SKM-1 treated with dmso at 0.1 percent for 144 hours (cell line): ENCODE results near the gene TNFRSF14.
A peak's percentile ranks its signal among the peaks of the same experiment; 100 is the strongest.
"Not testable (repeated sequence)": the region's sequence is repeated elsewhere in the genome, so short reads cannot be mapped to it uniquely, and the experiment has no call there.

Experiments used
- DNase-seq: peaks from one replicate; lab custom pipeline; 2025; ENCODE audit not compliant: unreplicated experiment; lab: John Stamatoyannopoulos, UW

TNFRSF14 gene

GRCh38 chr1:2538376-2538775 lies 17.8 kb upstream of the TNFRSF14 start:
- DNase-seq = no peak

- DNase-seq = no peak
These were observed 17.3 kb upstream of the TNFRSF14 start for GRCh38 chr1:2538872-2539271.

- peak; percentile 3 for DNase-seq
These were observed 16.8 kb upstream of the TNFRSF14 start for GRCh38 chr1:2539312-2539907.

- DNase-seq = no peak
These were observed 15.2 kb upstream of the TNFRSF14 start for GRCh38 chr1:2540816-2541492.

GRCh38 chr1:2541619-2542245 lies 14.4 kb upstream of the TNFRSF14 start:
- no peak for DNase-seq

- no peak for DNase-seq
These were observed 13.8 kb upstream of the TNFRSF14 start for GRCh38 chr1:2542246-2542915.

GRCh38 chr1:2543543-2544092 lies 12.6 kb upstream of the TNFRSF14 start:
- DNase-seq = no peak

GRCh38 chr1:2544093-2544874 lies 11.9 kb upstream of the TNFRSF14 start:
- DNase-seq = no peak

GRCh38 chr1:2544875-2545640 lies 11.1 kb upstream of the TNFRSF14 start:
- DNase-seq = no peak

GRCh38 chr1:2545754-2546514 lies 10.2 kb upstream of the TNFRSF14 start:
- peak; percentile 63 for DNase-seq

GRCh38 chr1:2546515-2547209 lies 9.5 kb upstream of the TNFRSF14 start:
- DNase-seq = peak; percentile 69

- no peak for DNase-seq
These were observed 8.7 kb upstream of the TNFRSF14 start for GRCh38 chr1:2547210-2548067.

GRCh38 chr1:2548068-2548589 lies 8.0 kb upstream of the TNFRSF14 start:
- DNase-seq = peak; percentile 49

- not testable (repeated sequence) for DNase-seq
These were observed 6.7 kb upstream of the TNFRSF14 start for GRCh38 chr1:2549367-2550029.

GRCh38 chr1:2550309-2550861 lies 5.8 kb upstream of the TNFRSF14 start:
- not testable (repeated sequence) for DNase-seq

- not testable (repeated sequence) for DNase-seq
These were observed 4.6 kb upstream of the TNFRSF14 start for GRCh38 chr1:2551544-2551943.

- DNase-seq = no peak
These were observed 4.0 kb upstream of the TNFRSF14 start for GRCh38 chr1:2552189-2552588.
